Lower lobe of right lung (tissue), 2 donors: ENCODE measurements around the gene CAPZB. TPM values are rescaled to one million over a fixed set of nuclear protein-coding genes. Genes with fewer than 3 reads are reported as not detected.

Source experiments
- ATAC-seq, 2 donors: fragments of 200-7000 bp; cut with Tn5 transposase; one replicate each; pipeline ENCODE4 v1.9.1; 2020 to 2022; ENCODE audit warnings: mild to moderate bottlenecking in 2 of 2, moderate library complexity in 2 of 2
- DNase-seq: peaks from one replicate; pipeline ENCODE4 v3.0.0-alpha.2; 2020
- H3K27ac ChIP-seq: fragments of 200-600 bp; one replicate; pipeline ENCODE4 v1.8.0; 2022
- H3K27me3 ChIP-seq: fragments of 200-600 bp; one replicate; pipeline ENCODE4 v1.8.0; 2022; ENCODE audit warnings: low read depth
- H3K36me3 ChIP-seq: fragments of 200-600 bp; one replicate; pipeline ENCODE4 v1.8.0; 2022; ENCODE audit warnings: mild to moderate bottlenecking
- H3K4me1 ChIP-seq: fragments of 200-600 bp; one replicate; pipeline ENCODE4 v1.8.0; 2022
- H3K4me3 ChIP-seq: fragments of 200-600 bp; one replicate; pipeline ENCODE4 v1.8.0; 2022; ENCODE audit warnings: mild to moderate bottlenecking
- H3K9me3 ChIP-seq: fragments of 200-600 bp; one replicate; pipeline ENCODE4 v1.8.0; 2022
- CTCF ChIP-seq: fragments of 200-600 bp; IDR thresholded peaks from one replicate; pipeline ENCODE4 v1.8.0; 2022; ENCODE audit warnings: antibody characterized with exemption, mild to moderate bottlenecking
- intact Hi-C: fragments of 100-400 bp; cut with DNase I; formaldehyde crosslinking; loops from one replicate; pipeline ENCODE4 v1.11.0; 2022
- total RNA-seq: library from RNA; stranded (reverse); fragmentation: NEBNext Ultra II Directional; extraction: Animal tissue kit (Norgen Biotek cat#: 25700); gene quantifications from one replicate; pipeline ENCODE4 v1.2.1, GENCODE V29; 2021
- donor health status: DM: no; HTN: yes; CAD: no; lungs with severe emphysema.

Gene CAPZB
- total RNA-seq, 1 donor from 2014 or later, result 236 TPM

- Histone ChIP-seq H3K27me3 (no peaks in the 10 kb centered on the region), H3K4me1 (peaks cover 39% of the 10 kb centered on the region), H3K27ac (peak overlapping the region; percentile 90), H3K9me3 (no peaks in the 10 kb centered on the region), H3K36me3 (peaks cover 23% of the 10 kb centered on the region), H3K4me3 (peak overlapping the region; percentile 95)
- ATAC-seq (peak; percentile 27 to 41), DNase-seq (no peak)
- no peak for TF ChIP-seq CTCF
- intact Hi-C loops, result no loop called here
Measured at GRCh38 chr1:19311503-19311930, 173.8 kb downstream of the CAPZB start.

- peaks cover 38% of the 10 kb centered on the region for H3K4me1 ChIP-seq
- no peak overlapping the region for H3K27ac ChIP-seq
- peak in 1 of 2 donors; percentile 7 for ATAC-seq
Measured at GRCh38 chr1:19310720-19311502, 174.4 kb downstream of the CAPZB start.

GRCh38 chr1:19310061-19310460, 175.3 kb downstream of the CAPZB start:
- DNase-seq (no peak), ATAC-seq (no peak)
- peaks cover 31% of the 10 kb centered on the region for H3K4me1 ChIP-seq
- H3K27ac ChIP-seq, result no peak overlapping the region
- intact Hi-C loops, result no loop called here
- no peak overlapping the region for H3K4me3 ChIP-seq
- H3K27me3 ChIP-seq, result no peaks in the 10 kb centered on the region
- no peak for TF ChIP-seq CTCF
- H3K9me3 ChIP-seq, result no peaks in the 10 kb centered on the region
- H3K36me3 ChIP-seq, result peaks cover 37% of the 10 kb centered on the region

More at GRCh38 chr1:19310720-19311502, 174.4 kb downstream of the CAPZB start:
- intact Hi-C loops, result no loop called here
- H3K9me3 ChIP-seq, result no peaks in the 10 kb centered on the region
- no peaks in the 10 kb centered on the region for H3K27me3 ChIP-seq
- H3K4me3 ChIP-seq, result peak overlapping the region; percentile 95
- TF ChIP-seq CTCF, result no peak
- peaks cover 29% of the 10 kb centered on the region for H3K36me3 ChIP-seq
- no peak for DNase-seq

GRCh38 chr1:19309123-19309813, 176.1 kb downstream of the CAPZB start:
- Histone ChIP-seq H3K4me3 (no peak overlapping the region), H3K9me3 (no peaks in the 10 kb centered on the region), H3K36me3 (peaks cover 45% of the 10 kb centered on the region), H3K27me3 (no peaks in the 10 kb centered on the region), H3K4me1 (peaks cover 27% of the 10 kb centered on the region), H3K27ac (no peak overlapping the region)
- intact Hi-C loops, result no loop called here
- ATAC-seq, result no peak
- TF ChIP-seq CTCF, result no peak
- no peak for DNase-seq

- H3K27me3 ChIP-seq, result no peaks in the 10 kb centered on the region
- H3K27ac ChIP-seq, result no peak overlapping the region
- no peak overlapping the region for H3K4me3 ChIP-seq
- peaks cover 21% of the 10 kb centered on the region for H3K4me1 ChIP-seq
- DNase-seq (no peak), ATAC-seq (no peak)
- H3K9me3 ChIP-seq, result no peaks in the 10 kb centered on the region
- intact Hi-C loops, result no loop called here
- peaks cover 53% of the 10 kb centered on the region for H3K36me3 ChIP-seq
- no peak for TF ChIP-seq CTCF
Measured at GRCh38 chr1:19308509-19308907, 176.8 kb downstream of the CAPZB start.
